HepG2 (cell line): ENCODE data around the gene TNFAIP2. TPM values are rescaled to one million over a fixed set of nuclear protein-coding genes. Genes with fewer than 3 reads are reported as not detected.

ENCODE experiments used
- JUN ChIP-seq: sonication (generic); formaldehyde crosslinking; IDR thresholded peaks from 2 replicates; pipeline ENCODE4 v1.4.0; 2020; ENCODE audit warnings: mild to moderate bottlenecking, missing genetic modification reagents
- MTA1 ChIP-seq: sonication (generic); formaldehyde crosslinking; IDR thresholded peaks from 2 replicates; pipeline ENCODE4 v1.4.0; 2020; ENCODE audit warnings: missing genetic modification reagents, mild to moderate bottlenecking, borderline replicate concordance
- MTF2 ChIP-seq: sonication (generic); formaldehyde crosslinking; IDR thresholded peaks from 2 replicates; pipeline ENCODE4 v1.5.0; 2020; ENCODE audit warnings: missing genetic modification reagents, borderline replicate concordance
- SAFB2 ChIP-seq: sonication (generic); formaldehyde crosslinking; IDR thresholded peaks from 2 replicates; pipeline ENCODE4 v1.5.1; 2020; ENCODE audit warnings: missing genetic modification reagents, low read depth, mild to moderate bottlenecking, borderline replicate concordance
- SKI ChIP-seq: fragments of 450-650 bp; IDR thresholded peaks from one replicate; pipeline ENCODE4 v1.6.1; 2018; ENCODE audit warnings: mild to moderate bottlenecking; ENCODE audit not compliant: partially characterized antibody
- SMARCC2 ChIP-seq: fragments of 450-650 bp; IDR thresholded peaks from 2 replicates; pipeline ENCODE4 v1.6.1; 2017; ENCODE audit warnings: antibody characterized with exemption, mild to moderate bottlenecking
- SPEN ChIP-seq: sonication (generic); formaldehyde crosslinking; IDR thresholded peaks from 2 replicates; pipeline ENCODE4 v1.5.1; 2020; ENCODE audit warnings: low read depth, mild to moderate bottlenecking, missing genetic modification reagents
- TGIF2 ChIP-seq: IDR thresholded peaks from 2 replicates; pipeline ENCODE4 v1.6.1; 2016; ENCODE audit warnings: control low read depth, missing compliant biosample characterization
- ZNF230 ChIP-seq: sonication (generic); formaldehyde crosslinking; IDR thresholded peaks from 2 replicates; pipeline ENCODE4 v1.4.0; 2020; ENCODE audit warnings: mild to moderate bottlenecking, missing genetic modification reagents
- ZNF276 ChIP-seq: sonication (generic); formaldehyde crosslinking; IDR thresholded peaks from 2 replicates; pipeline ENCODE4 v1.4.0; 2020; ENCODE audit warnings: mild to moderate bottlenecking, low read depth, missing genetic modification reagents
- ZNF629 ChIP-seq: sonication (generic); formaldehyde crosslinking; conservative IDR thresholded peaks from 2 replicates; pipeline ENCODE4 v1.5.0; 2020; ENCODE audit warnings: missing genetic modification reagents
- ZNF792 ChIP-seq: IDR thresholded peaks from 2 replicates; pipeline ENCODE4 v1.6.1; 2016
- ZNF839 ChIP-seq: sonication (generic); formaldehyde crosslinking; IDR thresholded peaks from 2 replicates; pipeline ENCODE4 v1.4.0; 2020; ENCODE audit warnings: missing genetic modification reagents, mild to moderate bottlenecking, borderline replicate concordance
- polyA plus RNA-seq, 8 experiments: library from polyadenylated mRNA; depleted of rRNA in 3 of 8; stranded (reverse) in 7 of 8; unstranded in 1 of 8; fragments of >200 nt; fragmentation: Illumina TruSeq in 4 of 8; extraction: Trizol in 4 of 8; gene quantifications; 2 replicates each; pipeline versions ENCODE4 v1.2.1 to v1.2.3, GENCODE V29; 2011 to 2016; ENCODE audit warnings: low read depth in 4 of 8, missing spikeins in 1 of 8, mixed read lengths in 1 of 8; ENCODE audit not compliant: insufficient read depth in 1 of 8
- total RNA-seq, 5 experiments: library from RNA; depleted of rRNA; stranded (reverse); fragments of >200 nt; fragmentation: Illumina TruSeq; extraction: Trizol; gene quantifications; 2 replicates each; pipeline ENCODE4 v1.2.3, GENCODE V29; 2016; ENCODE audit warnings: low read depth in 1 of 5
- TF ChIP-seq, protein P1 (sequence below), 2 experiments: sonication (generic) in 1 of 2; formaldehyde crosslinking in 1 of 2; IDR thresholded peaks; 2 replicates each; pipeline versions ENCODE4 v1.6.1 to v1.9.0; 2014 to 2022; ENCODE audit warnings: antibody characterized with exemption in 1 of 2, borderline replicate concordance in 1 of 2, inconsistent platforms in 1 of 2, low read depth in 1 of 2, missing genetic modification reagents in 1 of 2
- TF ChIP-seq, protein P2 (sequence below): sonication (generic); formaldehyde crosslinking; conservative IDR thresholded peaks from 2 replicates; pipeline ENCODE4 v1.4.0; 2020; ENCODE audit warnings: missing genetic modification reagents
- TF ChIP-seq, protein P3 (sequence below): sonication (generic); formaldehyde crosslinking; IDR thresholded peaks from 2 replicates; pipeline ENCODE4 v1.4.0; 2020; ENCODE audit warnings: missing genetic modification reagents, borderline replicate concordance

Gene TNFAIP2
- total and polyA plus RNA-seq, 2 of the 13 experiments (the other 11 are each of a cell fraction or from before 2014, with no cell fraction given) = 0.46 to 1.5 TPM

- TF ChIP-seq ZNF276 (peak; percentile 83; the same call in 1 of the 2 replicates), ZNF792 (CRISPR knock-in tag) (0 out of 2 replicates have a peak, but pooled peaks have one; percentile 34), ZNF839 (no peak), SPEN (CRISPR knock-in tag) (peak; percentile 92), SKI (peak; percentile 71), SAFB2 (CRISPR knock-in tag) (no peak; the same call in none of the 2 replicates), JUN (CRISPR knock-in tag) (no peak; the same call in 1 of the 2 replicates), MTA1 (CRISPR knock-in tag) (peak; percentile 82; the same call in 1 of the 2 replicates), TGIF2 (CRISPR knock-in tag) (peak; percentile 89), ZNF230 (CRISPR knock-in tag) (peak; percentile 81; the same call in 1 of the 2 replicates), ZNF629 (CRISPR knock-in tag) (peak; percentile 64), MTF2 (CRISPR knock-in tag) (no peak; the same call in 1 of the 2 replicates), SMARCC2 (no peak)
- TF ChIP-seq, protein P1, sequence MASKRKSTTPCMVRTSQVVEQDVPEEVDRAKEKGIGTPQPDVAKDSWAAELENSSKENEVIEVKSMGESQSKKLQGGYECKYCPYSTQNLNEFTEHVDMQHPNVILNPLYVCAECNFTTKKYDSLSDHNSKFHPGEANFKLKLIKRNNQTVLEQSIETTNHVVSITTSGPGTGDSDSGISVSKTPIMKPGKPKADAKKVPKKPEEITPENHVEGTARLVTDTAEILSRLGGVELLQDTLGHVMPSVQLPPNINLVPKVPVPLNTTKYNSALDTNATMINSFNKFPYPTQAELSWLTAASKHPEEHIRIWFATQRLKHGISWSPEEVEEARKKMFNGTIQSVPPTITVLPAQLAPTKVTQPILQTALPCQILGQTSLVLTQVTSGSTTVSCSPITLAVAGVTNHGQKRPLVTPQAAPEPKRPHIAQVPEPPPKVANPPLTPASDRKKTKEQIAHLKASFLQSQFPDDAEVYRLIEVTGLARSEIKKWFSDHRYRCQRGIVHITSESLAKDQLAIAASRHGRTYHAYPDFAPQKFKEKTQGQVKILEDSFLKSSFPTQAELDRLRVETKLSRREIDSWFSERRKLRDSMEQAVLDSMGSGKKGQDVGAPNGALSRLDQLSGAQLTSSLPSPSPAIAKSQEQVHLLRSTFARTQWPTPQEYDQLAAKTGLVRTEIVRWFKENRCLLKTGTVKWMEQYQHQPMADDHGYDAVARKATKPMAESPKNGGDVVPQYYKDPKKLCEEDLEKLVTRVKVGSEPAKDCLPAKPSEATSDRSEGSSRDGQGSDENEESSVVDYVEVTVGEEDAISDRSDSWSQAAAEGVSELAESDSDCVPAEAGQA (IDR thresholded peaks at IDR 0.05; ENCODE audit: low read depth) = peak; percentile 47; the same call in 1 of the 2 replicates
- TF ChIP-seq, protein P1 (CRISPR knock-in tag; IDR thresholded peaks at IDR 0.05; ENCODE audit: borderline replicate concordance) = peak; percentile 52; the same call in 1 of the 2 replicates
- TF ChIP-seq, protein P2, sequence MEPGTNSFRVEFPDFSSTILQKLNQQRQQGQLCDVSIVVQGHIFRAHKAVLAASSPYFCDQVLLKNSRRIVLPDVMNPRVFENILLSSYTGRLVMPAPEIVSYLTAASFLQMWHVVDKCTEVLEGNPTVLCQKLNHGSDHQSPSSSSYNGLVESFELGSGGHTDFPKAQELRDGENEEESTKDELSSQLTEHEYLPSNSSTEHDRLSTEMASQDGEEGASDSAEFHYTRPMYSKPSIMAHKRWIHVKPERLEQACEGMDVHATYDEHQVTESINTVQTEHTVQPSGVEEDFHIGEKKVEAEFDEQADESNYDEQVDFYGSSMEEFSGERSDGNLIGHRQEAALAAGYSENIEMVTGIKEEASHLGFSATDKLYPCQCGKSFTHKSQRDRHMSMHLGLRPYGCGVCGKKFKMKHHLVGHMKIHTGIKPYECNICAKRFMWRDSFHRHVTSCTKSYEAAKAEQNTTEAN = peak; percentile 95
- TF ChIP-seq, protein P3, sequence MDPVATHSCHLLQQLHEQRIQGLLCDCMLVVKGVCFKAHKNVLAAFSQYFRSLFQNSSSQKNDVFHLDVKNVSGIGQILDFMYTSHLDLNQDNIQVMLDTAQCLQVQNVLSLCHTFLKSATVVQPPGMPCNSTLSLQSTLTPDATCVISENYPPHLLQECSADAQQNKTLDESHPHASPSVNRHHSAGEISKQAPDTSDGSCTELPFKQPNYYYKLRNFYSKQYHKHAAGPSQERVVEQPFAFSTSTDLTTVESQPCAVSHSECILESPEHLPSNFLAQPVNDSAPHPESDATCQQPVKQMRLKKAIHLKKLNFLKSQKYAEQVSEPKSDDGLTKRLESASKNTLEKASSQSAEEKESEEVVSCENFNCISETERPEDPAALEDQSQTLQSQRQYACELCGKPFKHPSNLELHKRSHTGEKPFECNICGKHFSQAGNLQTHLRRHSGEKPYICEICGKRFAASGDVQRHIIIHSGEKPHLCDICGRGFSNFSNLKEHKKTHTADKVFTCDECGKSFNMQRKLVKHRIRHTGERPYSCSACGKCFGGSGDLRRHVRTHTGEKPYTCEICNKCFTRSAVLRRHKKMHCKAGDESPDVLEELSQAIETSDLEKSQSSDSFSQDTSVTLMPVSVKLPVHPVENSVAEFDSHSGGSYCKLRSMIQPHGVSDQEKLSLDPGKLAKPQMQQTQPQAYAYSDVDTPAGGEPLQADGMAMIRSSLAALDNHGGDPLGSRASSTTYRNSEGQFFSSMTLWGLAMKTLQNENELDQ (CRISPR knock-in tag) = no peak
These were observed 22.8 kb upstream of the TNFAIP2 start (continued) for GRCh38 chr14:103100281-103101121.
